CD4-positive, alpha-beta T cell treated with Interleukin-15 for 4 hours (primary cell): ENCODE results near the gene SEMA4C.
"Not testable (repeated sequence)": the region's sequence is repeated elsewhere in the genome, so short reads cannot be mapped to it uniquely, and the experiment has no call there.

Source experiments
- DNase-seq: peaks from one replicate; pipeline ENCODE4 v3.0.0-alpha.2; 2020; ENCODE audit warnings: low spot score

SEMA4C gene

DNA sequence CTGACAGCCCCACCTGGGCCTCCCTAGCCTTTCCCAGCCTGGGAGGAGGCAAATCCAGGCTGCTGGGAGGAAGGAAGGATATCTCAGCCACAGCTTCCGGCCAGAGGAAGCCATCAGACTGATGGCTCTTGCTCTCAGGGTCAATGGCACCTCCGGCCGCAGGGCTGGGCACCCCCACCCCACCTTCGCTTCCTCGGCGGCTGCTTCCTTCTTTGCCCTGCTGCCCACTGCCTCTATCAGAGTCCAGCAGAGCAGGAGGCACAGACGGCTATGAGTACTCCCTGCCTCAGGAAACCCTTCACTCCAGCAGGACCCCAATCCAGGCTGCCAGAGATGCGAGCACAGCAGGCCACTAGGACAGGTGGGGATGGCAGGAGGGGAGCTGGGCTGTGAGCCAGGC, 3.3 kb downstream of the SEMA4C start:
- no peak for DNase-seq

- no peak for DNase-seq
Measured at GRCh38 chr2:96866149-96866548, 3.7 kb downstream of the SEMA4C start.

- no peak for DNase-seq
Measured at GRCh38 chr2:96865654-96866053, 4.2 kb downstream of the SEMA4C start.

DNA sequence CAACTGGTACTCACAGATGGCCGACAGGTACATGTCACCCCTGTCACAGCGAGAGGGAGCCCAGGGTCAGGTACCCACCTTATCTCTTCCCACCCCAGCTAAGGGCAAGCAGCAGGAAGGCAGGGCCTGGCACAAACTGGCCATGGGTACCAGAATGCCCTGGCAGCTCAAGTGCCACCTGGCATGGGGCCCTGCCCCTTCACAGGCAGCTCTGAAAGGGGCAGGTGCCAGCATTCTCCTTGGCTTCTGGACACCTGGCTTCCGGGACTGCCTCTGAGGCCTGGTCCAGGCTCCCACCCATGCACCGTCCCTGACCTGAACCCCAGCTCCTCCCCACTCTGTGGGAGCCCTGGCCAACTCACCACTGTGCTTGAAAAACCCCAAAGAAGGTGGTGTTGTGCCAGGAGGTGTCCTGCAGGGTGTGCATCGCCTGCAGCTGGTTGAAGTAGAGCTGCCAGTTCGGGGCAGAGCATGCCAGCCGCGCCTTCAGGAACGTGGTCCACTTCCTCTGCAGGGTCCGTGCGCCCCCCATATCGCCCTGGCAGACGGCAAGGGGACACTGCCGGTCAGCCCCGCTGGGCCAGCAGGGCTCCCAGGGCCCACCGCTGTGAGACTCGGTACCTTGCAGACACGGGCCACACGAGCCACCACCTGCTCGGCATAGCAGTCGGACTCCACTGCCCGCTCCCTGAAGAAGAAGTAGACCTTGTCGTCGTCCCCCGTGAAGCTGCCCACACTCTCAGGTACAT, 5.4 kb downstream of the SEMA4C start:
- DNase-seq = no peak

DNA sequence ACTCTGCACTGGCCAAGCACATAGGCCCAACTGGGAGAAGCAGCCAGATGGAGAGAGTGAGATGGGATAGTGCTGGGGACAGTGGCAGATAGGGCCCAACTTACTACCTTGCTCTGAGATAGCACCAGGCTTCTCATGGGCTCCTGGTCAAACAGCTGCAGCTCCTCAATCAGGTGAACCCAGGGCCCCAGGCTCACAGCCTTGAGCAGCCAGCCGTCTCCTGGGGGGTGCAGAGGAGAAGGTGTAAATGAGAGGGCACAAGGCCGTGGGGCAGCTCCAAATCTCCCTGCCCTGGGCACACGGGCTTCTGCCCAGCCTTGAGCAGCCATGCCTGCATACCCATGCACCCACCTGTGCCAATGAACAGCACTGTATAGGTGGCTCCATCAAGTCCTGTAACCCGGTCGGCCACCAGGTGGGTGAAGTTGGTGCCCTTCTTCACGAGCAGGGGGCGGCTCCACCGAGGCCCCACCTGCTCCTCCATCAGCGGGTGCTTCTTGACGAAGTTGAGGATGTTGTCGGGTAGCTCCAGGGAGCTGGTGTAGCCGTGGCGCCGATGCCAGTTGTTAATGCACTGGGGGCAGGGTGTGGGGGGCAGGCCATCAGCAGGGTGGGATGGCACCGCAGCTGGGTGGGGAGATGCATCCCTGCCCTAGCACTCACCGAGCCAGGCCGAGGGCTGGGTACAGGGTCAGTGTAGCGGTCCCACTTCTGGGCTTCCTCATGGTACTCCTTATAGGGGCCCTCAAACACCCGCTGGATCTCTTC, 6.1 kb downstream of the SEMA4C start:
- DNase-seq = no peak

GRCh38 chr2:96863056-96863455, 6.8 kb downstream of the SEMA4C start:
- DNase-seq = not testable (repeated sequence)

DNA sequence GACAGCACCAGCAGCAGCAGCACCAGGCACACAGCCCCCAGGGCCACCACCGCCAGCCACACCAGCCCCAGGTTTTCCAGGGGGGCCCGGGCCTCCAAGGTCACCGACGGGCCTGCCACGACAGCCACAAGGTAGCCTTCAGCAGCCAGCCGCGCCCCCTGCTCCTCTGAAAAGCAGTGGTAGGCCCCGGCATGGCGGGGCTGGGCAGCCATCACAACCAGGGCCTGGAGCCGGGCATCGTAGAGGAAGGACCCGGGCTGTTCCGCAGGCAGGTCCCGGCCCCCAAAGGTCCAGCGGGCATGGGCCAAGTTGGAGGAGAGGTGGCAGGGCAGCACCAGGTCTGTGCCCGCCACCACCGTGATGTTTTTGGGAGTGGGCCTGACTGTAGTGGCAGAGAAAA, 8.8 kb downstream of the SEMA4C start:
- no peak for DNase-seq

DNA sequence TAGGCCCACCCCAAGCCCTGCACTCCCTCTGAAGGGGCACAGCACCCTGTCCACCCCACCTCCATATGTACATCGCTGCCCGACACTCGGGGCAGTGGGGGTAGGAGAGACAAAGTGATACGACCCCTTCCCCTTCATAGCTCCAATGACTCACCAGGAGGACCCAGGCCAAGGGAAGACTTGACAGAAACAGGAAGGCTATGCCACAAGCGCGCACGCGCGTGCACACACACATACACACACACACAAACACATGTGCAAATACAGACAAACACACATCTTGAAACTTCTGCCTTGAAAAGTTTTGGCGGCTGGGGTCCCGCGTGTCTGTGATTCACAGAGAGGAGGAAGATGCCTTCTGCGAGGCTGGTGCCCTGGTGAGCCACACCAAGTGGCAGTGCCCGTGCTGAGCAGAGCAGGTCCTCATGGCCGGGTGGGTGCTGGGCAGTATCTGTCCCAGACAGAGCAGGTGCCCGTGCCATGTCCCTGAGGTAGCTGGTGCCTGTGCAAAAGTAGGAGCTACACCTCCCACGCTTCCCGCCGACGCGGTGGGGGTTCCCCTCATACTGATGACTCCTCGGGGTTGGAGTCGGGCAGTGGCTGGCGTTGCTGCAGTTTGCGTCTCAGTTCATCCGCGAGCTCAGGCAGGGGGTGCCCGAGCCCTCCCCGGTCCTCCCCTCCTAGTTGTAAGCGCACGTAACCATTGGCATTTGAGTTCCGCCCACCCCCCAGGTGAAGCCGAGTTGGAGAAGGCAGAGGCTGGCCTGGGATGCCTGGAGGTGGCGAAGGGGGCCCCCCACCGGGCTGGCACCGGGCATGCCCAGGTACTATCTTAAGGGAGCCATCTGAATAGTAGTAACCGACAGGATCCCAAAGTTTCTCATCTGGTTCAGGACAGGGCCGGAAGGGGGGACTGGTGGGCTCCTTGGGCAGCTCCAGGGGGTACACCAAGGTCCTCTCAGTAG, 9.5 kb downstream of the SEMA4C start:
- peak; percentile 23 for DNase-seq

DNA sequence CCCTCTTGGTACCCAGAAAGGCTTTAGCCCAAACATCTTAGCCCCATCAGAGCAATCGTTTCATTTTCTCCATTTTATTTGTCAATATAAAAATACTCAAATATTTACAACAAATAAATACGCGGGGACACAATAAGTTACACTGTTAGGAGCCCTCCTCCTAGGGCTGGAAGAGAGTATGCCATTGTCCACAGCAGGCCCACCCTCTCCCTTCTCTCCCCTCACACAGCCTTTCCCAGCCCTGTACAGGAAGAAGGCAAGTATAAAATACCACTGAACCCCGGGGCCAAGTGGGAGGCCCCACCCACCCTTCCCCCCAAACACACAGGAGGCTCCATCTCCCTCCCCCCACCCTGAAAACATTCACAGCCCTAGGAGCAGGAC, 10.2 kb downstream of the SEMA4C start:
- no peak for DNase-seq

DNA sequence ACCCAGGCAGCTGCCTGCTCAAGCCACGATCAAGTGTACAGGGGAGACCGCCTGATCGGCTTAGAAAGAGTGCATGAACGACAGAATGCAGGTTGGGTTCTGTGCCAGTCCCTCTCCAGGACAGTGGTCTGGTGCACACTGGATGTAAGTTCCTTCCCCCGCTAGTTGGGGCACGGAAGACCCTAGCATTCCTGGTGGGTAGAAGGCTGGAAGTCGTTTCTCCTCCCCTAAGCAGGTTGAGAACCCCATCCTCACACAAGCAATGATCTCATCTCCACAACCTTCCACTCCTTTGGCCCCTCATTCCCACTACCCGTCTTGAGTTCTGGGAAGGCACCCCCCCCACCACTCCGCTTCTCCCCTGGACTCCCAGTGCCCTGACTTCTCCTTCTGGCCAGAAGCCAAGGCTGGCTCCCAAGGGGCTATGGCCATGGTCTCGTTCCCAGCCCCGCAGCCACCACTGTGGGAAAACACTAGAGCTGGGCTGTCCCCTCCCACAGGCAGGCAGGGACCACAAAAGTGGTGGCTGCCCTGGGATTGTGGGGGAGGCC, 10.7 kb downstream of the SEMA4C start:
- no peak for DNase-seq

DNA sequence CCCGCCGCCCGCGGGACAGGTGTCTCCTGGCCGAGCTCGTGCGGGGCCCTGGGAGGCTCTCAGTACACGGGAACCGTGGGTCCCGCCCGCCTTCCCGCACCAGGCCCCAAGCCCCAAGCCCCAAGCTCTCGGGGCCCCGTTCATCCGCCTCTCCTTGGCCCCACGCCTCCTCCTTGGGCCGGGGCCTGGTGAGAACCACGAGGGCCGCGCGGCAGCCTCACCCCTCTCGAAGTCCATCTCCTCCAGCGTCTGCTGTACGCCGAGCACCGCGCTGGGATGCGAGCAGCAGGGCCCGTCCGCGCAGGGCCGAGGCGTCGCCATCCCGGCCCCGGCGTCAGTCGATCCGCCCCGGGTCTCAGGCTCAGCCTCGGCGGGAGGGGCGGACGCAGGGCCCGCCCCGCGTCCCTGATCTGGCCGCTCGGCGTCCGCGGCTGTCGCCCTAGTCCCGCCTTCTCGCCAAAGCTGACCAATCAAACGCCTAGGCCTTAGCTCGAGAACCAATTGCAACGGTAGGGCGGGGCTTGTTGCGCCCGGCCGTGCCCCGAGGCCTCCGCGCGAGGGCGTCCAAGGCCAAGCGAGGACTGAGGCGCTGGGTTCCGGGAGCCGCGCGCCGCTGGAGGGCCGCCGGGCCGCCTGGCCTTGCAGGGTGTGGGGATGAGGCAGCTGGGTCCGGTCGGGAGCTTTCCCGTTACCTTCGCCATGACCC, 12.1 kb downstream of the SEMA4C start, which contains the start of gene ANKRD39:
ANKRD39 (minus strand) TSS at position 350 of the 706 bp plus-strand sequence; CDS start at position 321, 29 bp downstream.
- DNase-seq = peak; percentile 99

- peak; percentile 24 for DNase-seq
Measured at GRCh38 chr2:96856776-96857666, 12.9 kb downstream of the SEMA4C start.

- DNase-seq = no peak
Measured at GRCh38 chr2:96853321-96853720, 16.6 kb downstream of the SEMA4C start.

DNA sequence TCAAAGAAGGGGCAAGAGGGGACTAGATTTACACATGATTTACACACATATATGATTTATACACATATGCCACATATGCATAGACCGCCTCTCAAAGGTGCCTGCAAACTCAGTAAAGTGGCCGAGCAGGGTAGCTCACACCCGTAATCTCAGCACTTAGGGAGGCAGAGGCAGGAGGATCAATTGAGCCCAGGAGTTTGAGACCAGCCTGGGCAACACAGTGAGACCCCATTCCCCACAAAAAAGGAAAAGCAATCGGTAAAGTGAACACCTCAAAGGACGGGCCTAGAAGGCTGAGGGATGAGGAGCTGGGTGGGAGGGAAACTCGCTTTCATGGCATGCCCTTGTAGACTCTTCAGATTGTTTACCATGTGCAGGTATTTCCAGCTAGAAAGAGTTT, 17.2 kb downstream of the SEMA4C start:
- DNase-seq = no peak

- DNase-seq = no peak
Measured at GRCh38 chr2:96848264-96848663, 21.6 kb downstream of the SEMA4C start.

DNA sequence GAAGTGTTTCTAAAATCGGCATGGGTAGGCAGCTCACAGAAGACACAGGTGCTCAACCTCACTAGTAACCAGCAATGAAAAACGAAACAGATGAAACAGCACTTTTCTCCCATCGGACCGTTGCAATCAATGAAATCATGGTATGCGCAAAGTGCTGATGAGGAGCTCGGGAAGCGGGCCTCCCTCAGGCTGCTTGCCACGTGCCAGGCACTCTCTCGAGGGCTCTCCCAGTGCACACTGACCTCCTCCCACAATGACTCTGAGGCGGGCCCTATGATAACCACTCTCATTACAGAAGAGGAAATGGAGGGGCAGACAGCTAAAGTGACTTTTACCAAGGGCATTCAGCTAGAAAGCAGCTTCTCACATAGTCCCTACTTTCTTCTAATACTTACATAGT, 22.3 kb downstream of the SEMA4C start:
- DNase-seq = no peak

- DNase-seq = no peak
Measured at GRCh38 chr2:96846825-96847224, 23.1 kb downstream of the SEMA4C start.

- no peak for DNase-seq
Measured at GRCh38 chr2:96844405-96844808, 25.5 kb downstream of the SEMA4C start.

DNA sequence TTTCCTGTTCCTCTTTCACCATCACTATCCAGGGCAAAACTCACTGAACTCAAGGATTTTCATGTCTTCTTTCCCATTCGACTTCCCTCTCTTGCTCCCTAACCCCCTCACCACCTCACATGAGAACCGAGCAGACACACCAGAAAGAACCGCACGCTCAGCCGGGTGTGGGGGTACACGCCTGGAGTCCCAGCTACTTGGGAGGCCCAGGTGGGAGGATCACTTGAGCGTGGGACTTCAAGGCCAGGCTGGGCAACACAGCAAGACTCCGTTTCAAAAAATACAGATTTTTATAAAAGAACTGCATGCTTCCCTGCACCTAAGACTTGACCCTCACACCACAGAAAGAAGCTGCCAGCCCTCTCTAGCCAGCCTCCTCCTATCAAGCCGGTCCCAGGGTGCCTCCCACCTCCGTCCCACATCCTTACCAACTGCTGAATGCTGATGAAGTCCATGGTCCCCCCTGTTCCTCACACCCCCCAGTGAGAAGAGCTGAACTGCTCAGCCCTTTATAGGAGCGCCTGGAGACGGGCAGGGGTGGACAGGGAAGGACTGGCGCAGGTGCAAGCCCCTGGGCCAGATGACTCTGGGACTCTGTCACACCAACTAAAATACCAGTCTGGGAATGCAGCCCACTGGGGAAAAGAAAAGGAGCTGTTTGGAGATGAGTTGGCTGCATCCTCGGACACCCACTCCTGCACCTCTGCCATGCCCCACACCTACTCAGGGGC, 26.2 kb downstream of the SEMA4C start, which contains the start of gene ANKRD23:
ANKRD23 (minus strand) TSS at position 484 of the 731 bp plus-strand sequence; CDS start at position 455, 29 bp downstream.
- no peak for DNase-seq
